K562 treated with DMSO at 1 percent for 48 hours (cell line): Measurements from ENCODE around the gene FAM200A. TPM values are rescaled to one million over a fixed set of nuclear protein-coding genes. Genes with fewer than 3 reads are reported as not detected.

Experiments
- total RNA-seq: library from RNA; unstranded; fragments of 300-600 nt; gene quantifications from 2 replicates; pipeline ENCODE4 v1.2.3, GENCODE V29; 2022; ENCODE audit warnings: low replicate concordance; ENCODE audit errors: extremely low read depth

Gene FAM200A
- total RNA-seq = not detected in 2 replicates

GRCh38 chr7:99551767-99552463 lies at the start of gene FAM200A:
Gene FAM200A (minus strand): TSS chr7:99552114. CDS start chr7:99548407, 3,707 bp downstream.

GRCh38 chr7:99597762-99598501 lies 46.0 kb upstream of the FAM200A start, which contains the start of gene TMEM225B:
Gene TMEM225B (plus strand): TSS chr7:99598267. CDS start chr7:99604389, 6,122 bp downstream.

GRCh38 chr7:99558306-99559174 lies 6.6 kb upstream of the FAM200A start, which contains the start of gene ZNF655:
Gene ZNF655 (plus strand): TSS chr7:99558642. CDS start chr7:99560560, 1,918 bp downstream.

GRCh38 chr7:99504603-99505323 lies 47.2 kb downstream of the FAM200A start, which contains the start of gene ZKSCAN5:
Gene ZKSCAN5 (plus strand): TSS chr7:99504662. CDS start chr7:99506045, 1,383 bp downstream.

GRCh38 chr7:99499721-99500636 lies 51.9 kb downstream of the FAM200A start, which contains the start of gene ZNF394:
Gene ZNF394 (minus strand): TSS chr7:99500281. CDS start chr7:99500093, 188 bp downstream.

Other genes starting within 250 kb of the FAM200A start
- gene ARPC1A, start 226.2 kb downstream of the FAM200A start, total RNA-seq = not detected in 2 replicates
- gene ARPC1B, start 177.4 kb downstream of the FAM200A start, total RNA-seq = 2,675 TPM in 1 of 2 replicates, not detected in the other
- not detected in 2 replicates for gene PDAP1, start 143.5 kb downstream of the FAM200A start, total RNA-seq
- gene BUD31, start 143.1 kb downstream of the FAM200A start, total RNA-seq = not detected in 2 replicates
- not detected in 2 replicates for gene PTCD1, start 113.3 kb downstream of the FAM200A start, total RNA-seq
- gene CPSF4, start 113.2 kb downstream of the FAM200A start, total RNA-seq = not detected in 2 replicates
- not detected in 2 replicates for gene ATP5MF, start 85.9 kb downstream of the FAM200A start, total RNA-seq
- not detected in 2 replicates for gene ZNF789, start 79.2 kb downstream of the FAM200A start, total RNA-seq
- gene ZNF394, start 51.8 kb downstream of the FAM200A start, total RNA-seq = not detected in 2 replicates
- gene ZKSCAN5, start 47.5 kb downstream of the FAM200A start, total RNA-seq = not detected in 2 replicates
- not detected in 2 replicates for gene ZNF655, start 6.5 kb upstream of the FAM200A start, total RNA-seq
- not detected in 2 replicates for gene TMEM225B, start 46.2 kb upstream of the FAM200A start, total RNA-seq
- not detected in 2 replicates for gene ZSCAN25, start 64.8 kb upstream of the FAM200A start, total RNA-seq
- not detected in 2 replicates for gene CYP3A5, start 127.9 kb upstream of the FAM200A start, total RNA-seq
- not detected in 2 replicates for gene CYP3A7, start 183.1 kb upstream of the FAM200A start, total RNA-seq
- not detected in 2 replicates for gene CYP3A4, start 232.1 kb upstream of the FAM200A start, total RNA-seq